H1 (cell line): ENCODE data around the gene CD247. TPM values are rescaled to one million over a fixed set of nuclear protein-coding genes. Genes with fewer than 3 reads are reported as not detected.

Experiments used
- CTCF ChIA-PET: fragments of 300-600 bp; sonication (Branson Sonifier 250); formaldehyde crosslinking; loops from one replicate; lab custom pipeline; 2021; ENCODE audit not compliant: partially characterized antibody; lab: Charles Lee
- POLR2A ChIA-PET: fragments of 300-600 bp; sonication (Branson Sonifier 250); formaldehyde crosslinking; loops from one replicate; lab custom pipeline; 2021; ENCODE audit warnings: inconsistent platforms; ENCODE audit not compliant: partially characterized antibody; lab: Charles Lee
- DNase-seq, 2 experiments: peaks; one replicate each; pipeline versions ENCODE4 v3.0.0 to v3.0.0-alpha.2; 2010 to 2022; ENCODE audit warnings: low spot score in 2 of 2, low read depth in 1 of 2, mixed read lengths in 1 of 2
- FAIRE-seq: peaks from 2 replicates; lab custom pipeline; 2011; peaks lifted over from hg19 to GRCh38; lab: Jason Lieb, UNC
- H2AFZ ChIP-seq: 2 replicates; pipeline ENCODE4 v1.8.1; 2012; ENCODE audit warnings: low read length, inconsistent platforms
- H2AK5ac ChIP-seq: 2 replicates; pipeline ENCODE4 v1.6.1; 2013; ENCODE audit warnings: low read depth, low read length
- H2BK120ac ChIP-seq: replicated peaks from 2 replicates; pipeline ENCODE3; 2013; ENCODE audit warnings: low read depth, low read length, inconsistent platforms
- H2BK12ac ChIP-seq: 2 replicates; pipeline ENCODE4 v1.6.1; 2013; ENCODE audit warnings: low read depth, low read length
- H2BK15ac ChIP-seq: 2 replicates; pipeline ENCODE4 v1.6.1; 2013; ENCODE audit warnings: low read length
- H2BK20ac ChIP-seq: 2 replicates; pipeline ENCODE4 v1.6.1; 2013; ENCODE audit warnings: low read length
- H2BK5ac ChIP-seq: 2 replicates; pipeline ENCODE4 v1.6.1; 2013; ENCODE audit warnings: low read depth, low read length
- H3K14ac ChIP-seq: 2 replicates; pipeline ENCODE4 v1.6.1; 2013; ENCODE audit warnings: inconsistent platforms; ENCODE audit not compliant: insufficient read length
- H3K18ac ChIP-seq: 2 replicates; pipeline ENCODE4 v1.6.1; 2013; ENCODE audit warnings: low read length; ENCODE audit errors: extremely low read depth
- H3K23ac ChIP-seq: 2 replicates; pipeline ENCODE4 v1.6.1; 2013; ENCODE audit warnings: inconsistent platforms; ENCODE audit not compliant: insufficient read length
- H3K23me2 ChIP-seq: 2 replicates; pipeline ENCODE4 v1.6.1; 2013; ENCODE audit warnings: low read depth, low read length
- H3K27ac ChIP-seq: 2 replicates; pipeline ENCODE4 v1.6.1; 2011; ENCODE audit warnings: low read depth, low read length, inconsistent platforms
- H3K27me3 ChIP-seq, 4 experiments: replicated peaks in 1 of 4; 1 replicate in 1 of 4; 2 replicates in 3 of 4; pipeline versions ENCODE4 v1.6.1 to v1.8.1; 2011 to 2013; ENCODE audit warnings: low read length in 3 of 4, mild to moderate bottlenecking in 3 of 4, inconsistent platforms in 2 of 4, mixed read lengths in 2 of 4, moderate library complexity in 1 of 4; ENCODE audit not compliant: control insufficient read depth in 3 of 4, insufficient read depth in 3 of 4; ENCODE audit errors: extremely low read depth in 1 of 4
- H3K36me3 ChIP-seq, 4 experiments: 2 replicates each; pipeline versions ENCODE4 v1.6.1 to v1.8.1; 2011 to 2013; ENCODE audit warnings: mild to moderate bottlenecking in 4 of 4, low read length in 3 of 4, moderate library complexity in 2 of 4, control low read depth in 1 of 4, inconsistent platforms in 1 of 4; ENCODE audit not compliant: insufficient read depth in 4 of 4, control insufficient read depth in 2 of 4
- H3K4ac ChIP-seq: replicated peaks from 2 replicates; pipeline ENCODE3; 2013; ENCODE audit warnings: low read length, low read depth, mixed read lengths, inconsistent platforms; ENCODE audit not compliant: insufficient read length
- H3K4me1 ChIP-seq, 4 experiments: replicated peaks in 1 of 4; 1 replicate in 1 of 4; 2 replicates in 3 of 4; pipeline versions ENCODE4 v1.6.1 to v1.8.1; 2011 to 2013; ENCODE audit warnings: low read length in 3 of 4, inconsistent platforms in 2 of 4, mixed read lengths in 1 of 4; ENCODE audit not compliant: insufficient read depth in 4 of 4, control insufficient read depth in 3 of 4
- H3K4me2 ChIP-seq, 2 experiments: 2 replicates each; pipeline versions ENCODE4 v1.6.1 to v1.8.1; 2011 to 2013; ENCODE audit warnings: low read depth in 2 of 2, low read length in 2 of 2, control low read depth in 1 of 2, inconsistent platforms in 1 of 2, mild to moderate bottlenecking in 1 of 2; ENCODE audit not compliant: insufficient read depth in 1 of 2
- H3K4me3 ChIP-seq, 4 experiments: fragments of 200-600, 300-600 bp in 1 of 4; sonication (generic), shearing (Covaris generic), sonication (Bioruptor Twin) in 1 of 4; 2 replicates each; pipeline versions ENCODE4 v1.5.1 to v1.8.1; 2011 to 2016; ENCODE audit warnings: low read length in 4 of 4, low read depth in 3 of 4, control low read depth in 2 of 4, inconsistent platforms in 2 of 4, mild to moderate bottlenecking in 2 of 4, mixed read lengths in 1 of 4, moderate library complexity in 1 of 4; ENCODE audit not compliant: insufficient read depth in 2 of 4; ENCODE audit errors: extremely low read depth in 1 of 4
- H3K56ac ChIP-seq: replicated peaks from 2 replicates; pipeline ENCODE3; 2013; ENCODE audit warnings: low read depth, mild to moderate bottlenecking, mixed read lengths, low read length, inconsistent platforms; ENCODE audit not compliant: insufficient read length
- H3K79me1 ChIP-seq: 2 replicates; pipeline ENCODE4 v1.6.1; 2013; ENCODE audit warnings: low read depth, low read length, control low read depth
- H3K79me2 ChIP-seq, 2 experiments: 2 replicates each; pipeline versions ENCODE4 v1.6.1 to v1.8.1; 2012 to 2013; ENCODE audit warnings: low read length in 2 of 2, mild to moderate bottlenecking in 2 of 2, inconsistent platforms in 1 of 2; ENCODE audit not compliant: insufficient read depth in 2 of 2, control insufficient read depth in 1 of 2
- H3K9ac ChIP-seq, 4 experiments: replicated peaks in 1 of 4; 1 replicate in 1 of 4; 2 replicates in 3 of 4; pipeline versions ENCODE4 v1.6.1 to v1.8.1; 2011 to 2013; ENCODE audit warnings: low read depth in 3 of 4, low read length in 3 of 4, control low read depth in 2 of 4, mild to moderate bottlenecking in 2 of 4, moderate library complexity in 2 of 4, inconsistent platforms in 1 of 4; ENCODE audit errors: extremely low read depth in 1 of 4
- H3K9me3 ChIP-seq, 2 experiments: 2 replicates each; pipeline versions ENCODE4 v1.6.1 to v1.8.1; 2012 to 2013; ENCODE audit warnings: mild to moderate bottlenecking in 2 of 2, moderate library complexity in 2 of 2, control low read depth in 1 of 2, inconsistent platforms in 1 of 2, low read depth in 1 of 2, low read length in 1 of 2, mixed read lengths in 1 of 2; ENCODE audit not compliant: insufficient read depth in 2 of 2
- H4K20me1 ChIP-seq, 2 experiments: replicated peaks in 1 of 2; 2 replicates each; pipeline versions ENCODE3 to v1.8.1; 2011 to 2013; ENCODE audit warnings: inconsistent platforms in 2 of 2, low read length in 2 of 2, mild to moderate bottlenecking in 1 of 2; ENCODE audit not compliant: insufficient read depth in 2 of 2, control insufficient read depth in 1 of 2
- H4K5ac ChIP-seq: 2 replicates; pipeline ENCODE4 v1.6.1; 2013; ENCODE audit warnings: low read length, low read depth, mixed read lengths, inconsistent platforms; ENCODE audit not compliant: insufficient read length
- H4K8ac ChIP-seq: 2 replicates; pipeline ENCODE4 v1.8.0; 2013; ENCODE audit warnings: mild to moderate bottlenecking, moderate library complexity, low read length, inconsistent platforms; ENCODE audit not compliant: insufficient read depth; ENCODE audit errors: extremely low read depth
- H4K91ac ChIP-seq: replicated peaks from 2 replicates; pipeline ENCODE3; 2013; ENCODE audit warnings: low read length, mixed read lengths, inconsistent platforms; ENCODE audit not compliant: insufficient read length
- ASH2L ChIP-seq: fragments of 200-600, 300-600 bp; sonication (generic); IDR thresholded peaks from one replicate; pipeline ENCODE4 v1.7.1; 2017; ENCODE audit warnings: low read length
- BCL11A ChIP-seq, 2 experiments: IDR thresholded peaks; one replicate each; pipeline ENCODE4 v1.6.1; 2011; ENCODE audit warnings: low read depth in 2 of 2, low read length in 2 of 2, mild to moderate bottlenecking in 2 of 2
- EGR1 ChIP-seq: IDR thresholded peaks from 2 replicates; pipeline ENCODE4 v1.6.1; 2011; ENCODE audit warnings: low read depth, low read length, borderline replicate concordance
- EZH2 ChIP-seq: fragments of 200-600 bp; sonication (generic); IDR thresholded peaks from 2 replicates; pipeline ENCODE4 v1.7.1; 2012; ENCODE audit warnings: low read depth, mild to moderate bottlenecking, moderate library complexity, low read length, inconsistent platforms; ENCODE audit not compliant: severe bottlenecking
- JUN ChIP-seq: IDR thresholded peaks from 2 replicates; pipeline ENCODE4 v1.6.1; 2011; ENCODE audit warnings: low read depth, mild to moderate bottlenecking, improper control_type of control experiment, low read length
- KDM1A ChIP-seq: fragments of 200-600, 300-600 bp; sonication (generic); IDR thresholded peaks from 2 replicates; pipeline ENCODE4 v1.7.1; 2016; ENCODE audit warnings: mild to moderate bottlenecking, low read length, borderline replicate concordance
- KDM4A ChIP-seq: IDR thresholded peaks from one replicate; pipeline ENCODE4 v1.7.1; 2012; ENCODE audit warnings: low read depth, mild to moderate bottlenecking, moderate library complexity, low read length, inconsistent platforms; ENCODE audit not compliant: severe bottlenecking
- NANOG ChIP-seq: IDR thresholded peaks from 2 replicates; pipeline ENCODE4 v1.6.1; 2011; ENCODE audit warnings: low read length, low read depth, mild to moderate bottlenecking, inconsistent platforms; ENCODE audit not compliant: insufficient read depth, poor library complexity, severe bottlenecking
- POLR2A ChIP-seq, 2 experiments: IDR thresholded peaks; 1 replicate in 1 of 2; 2 replicates in 1 of 2; pipeline ENCODE4 v1.6.1; 2011; ENCODE audit warnings: low read depth in 2 of 2, low read length in 2 of 2, mild to moderate bottlenecking in 2 of 2; ENCODE audit errors: control extremely low read depth in 1 of 2
- RXRA ChIP-seq: IDR thresholded peaks from 2 replicates; pipeline ENCODE4 v1.6.1; 2011; ENCODE audit warnings: low read depth, mild to moderate bottlenecking, low read length, moderate library complexity; ENCODE audit not compliant: insufficient read depth
- SUZ12 ChIP-seq: fragments of 200-600 bp; sonication (generic); IDR thresholded peaks from 2 replicates; pipeline ENCODE4 v1.6.1; 2012; ENCODE audit warnings: mild to moderate bottlenecking, inconsistent platforms, low read length, moderate library complexity, mixed read lengths
- WGBS, 2 experiments: shearing (Covaris generic) in 1 of 2; methylation state at CpG; one replicate each; pipeline versions ENCODE4 v1.1.6 to v1.1.7; 2013 to 2015; ENCODE audit warnings: low lambda C conversion rate in 2 of 2, mixed read lengths in 2 of 2, inconsistent platforms in 1 of 2, low coverage in 1 of 2, missing lambda C conversion rate in 1 of 2; ENCODE audit not compliant: insufficient replicate concordance in 2 of 2, insufficient coverage in 1 of 2, insufficient read length in 1 of 2; ENCODE audit errors: extremely low coverage in 1 of 2, missing lambda C conversion rate in 1 of 2; 5-methylcytosine and 5-hydroxymethylcytosine counted together
- polyA plus RNA-seq, 7 experiments: library from polyadenylated mRNA; depleted of rRNA in 3 of 7; stranded (reverse) in 5 of 7; unstranded in 2 of 7; fragments of >200 nt in 5 of 7; fragments of 200-250 nt in 2 of 7; gene quantifications; 1 replicate in 5 of 7; 2 replicates in 1 of 7; 4 replicates in 1 of 7; pipeline versions ENCODE4 v1.2.1 to v1.2.3, GENCODE V29; 2011 to 2013; ENCODE audit warnings: missing spikeins in 2 of 7, mixed read lengths in 2 of 7
- total RNA-seq: library from RNA; stranded (reverse); fragmentation: NEBNext Ultra II Directional; extraction: Animal tissue kit (Norgen Biotek cat#: 25700); gene quantifications from 2 replicates; pipeline ENCODE4 v1.2.1, GENCODE V29; 2021

Gene CD247
- total and polyA plus RNA-seq, 2 of the 8 experiments (the other 6 are each of a cell fraction or from before 2014, with no cell fraction given), result 2.0 to 2.2 TPM

- DNase-seq, result no peak
- TF ChIP-seq ASH2L (no peak), EGR1 (no peak), RXRA (no peak), KDM1A (no peak), POLR2A (IDR thresholded peaks at IDR 0.05; ENCODE audit: control extremely low read depth in 1 of 2, low read depth in 2 of 2, low read length in 2 of 2) (no peak), BCL11A (IDR thresholded peaks at IDR 0.05; ENCODE audit: low read depth in 2 of 2, low read length in 2 of 2) (no peak), NANOG (no peak), SUZ12 (no peak), EZH2 (no peak), JUN (no peak), KDM4A (no peak)
- H3K9me3 ChIP-seq, result no peaks in the 10 kb centered on the region
- no peak for FAIRE-seq
- H3K27me3 ChIP-seq, result peaks cover 0 to 17% (median 16%) of the 10 kb centered on the region in 4 experiments; a peak in 6 of 7 replicates
- H3K4me3 ChIP-seq, result no peak overlapping the region
- no peak overlapping the region for H3K9ac ChIP-seq
- 99% methylated on average over 10 of the region's 14 CpGs; no CpG with 5 or more reads in 1 of the 2 experiments for WGBS, 2 experiments
- H2BK12ac ChIP-seq, result no peak overlapping the region; the same call in 1 of the 2 replicates
- H3K27ac ChIP-seq, result no peak overlapping the region
- H3K79me2 ChIP-seq, result no peaks in the 10 kb centered on the region
- no peak overlapping the region for H3K4ac ChIP-seq
- H2BK120ac ChIP-seq, result no peak overlapping the region
- H2BK20ac ChIP-seq, result no peak overlapping the region
- ChIA-PET POLR2A (no interaction called here), CTCF (interaction anchor here (1.0 to 1.1 kb wide), 2 partner anchors 402 to 408 kb away, joined by 3 read pairs; no protein-coding TSS in a partner anchor)
- no peak overlapping the region for H3K14ac ChIP-seq
- H3K4me1 ChIP-seq, result peaks cover 0 to 15% (median 5%) of the 10 kb centered on the region in 4 experiments; a peak in 6 of 7 replicates
- H2AFZ ChIP-seq, result no peak overlapping the region
- H3K56ac ChIP-seq, result no peak overlapping the region
- no peak overlapping the region for H3K23ac ChIP-seq
- H2BK15ac ChIP-seq, result peak overlapping the region; percentile 62; the same call in 1 of the 2 replicates
- H4K5ac ChIP-seq, result no peak overlapping the region
- H4K8ac ChIP-seq, result no peak overlapping the region
- peak overlapping the region; percentile 4; the same call in 1 of the 2 replicates for H3K18ac ChIP-seq
- H3K23me2 ChIP-seq, result no peaks in the 10 kb centered on the region
- H2AK5ac ChIP-seq, result no peak overlapping the region
- H4K20me1 ChIP-seq, result no peaks in the 10 kb centered on the region
- no peak overlapping the region for H3K4me2 ChIP-seq
- no peaks in the 10 kb centered on the region for H3K79me1 ChIP-seq
- H3K36me3 ChIP-seq, result no peaks in the 10 kb centered on the region
- H2BK5ac ChIP-seq, result no peak overlapping the region; the same call in 1 of the 2 replicates
- H4K91ac ChIP-seq, result no peak overlapping the region
Observed at GRCh38 chr1:167460836-167461235, 57.5 kb downstream of the CD247 start.
